H9 (cell line): ENCODE measurements around the gene ASB7. TPM values are rescaled to one million over a fixed set of nuclear protein-coding genes. Genes with fewer than 3 reads are reported as not detected.

Experiments used
- DNase-seq: peaks from one replicate; pipeline ENCODE4 v3.0.0-alpha.2; 2017
- H2AFZ ChIP-seq: one replicate; pipeline ENCODE4 v1.6.1; 2013; ENCODE audit warnings: mild to moderate bottlenecking, low read length, control low read depth, moderate library complexity
- H2AK5ac ChIP-seq: 2 replicates; pipeline ENCODE4 v1.6.1; 2013; ENCODE audit warnings: low read length, control low read depth, mixed read lengths; ENCODE audit not compliant: insufficient read length
- H2BK120ac ChIP-seq: one replicate; pipeline ENCODE4 v1.6.1; 2013; ENCODE audit warnings: low read depth, mild to moderate bottlenecking, low read length, control low read depth, inconsistent platforms; ENCODE audit not compliant: poor library complexity, severe bottlenecking
- H2BK12ac ChIP-seq: 2 replicates; pipeline ENCODE4 v1.6.1; 2013; ENCODE audit warnings: low read length, control low read depth, mixed read lengths, low read depth; ENCODE audit not compliant: insufficient read length
- H2BK15ac ChIP-seq: 2 replicates; pipeline ENCODE4 v1.6.1; 2013; ENCODE audit warnings: low read depth, low read length, control low read depth
- H2BK20ac ChIP-seq: one replicate; pipeline ENCODE4 v1.6.1; 2013; ENCODE audit warnings: low read depth, mild to moderate bottlenecking, low read length, control low read depth, inconsistent platforms; ENCODE audit not compliant: poor library complexity, severe bottlenecking
- H2BK5ac ChIP-seq: 2 replicates; pipeline ENCODE4 v1.6.1; 2013; ENCODE audit warnings: low read length, control low read depth, mixed read lengths; ENCODE audit not compliant: insufficient read length
- H3K14ac ChIP-seq: 2 replicates; pipeline ENCODE4 v1.6.1; 2013; ENCODE audit warnings: low read length, control low read depth; ENCODE audit not compliant: insufficient read depth
- H3K18ac ChIP-seq: 2 replicates; pipeline ENCODE4 v1.6.1; 2013; ENCODE audit warnings: low read depth, mild to moderate bottlenecking, mixed read lengths, low read length, control low read depth; ENCODE audit not compliant: insufficient read length
- H3K23ac ChIP-seq: 2 replicates; pipeline ENCODE4 v1.6.1; 2013; ENCODE audit warnings: low read length, control low read depth, mixed read lengths, low read depth; ENCODE audit not compliant: insufficient read length
- H3K23me2 ChIP-seq: 2 replicates; pipeline ENCODE4 v1.6.1; 2013; ENCODE audit warnings: low read depth, mild to moderate bottlenecking, mixed read lengths, low read length, control low read depth; ENCODE audit not compliant: insufficient read length, poor library complexity, severe bottlenecking
- H3K27ac ChIP-seq: 2 replicates; pipeline ENCODE4 v1.5.1; 2013; ENCODE audit warnings: low read length, control low read depth, mixed read lengths, low read depth; ENCODE audit not compliant: insufficient read length
- H3K27me3 ChIP-seq: 2 replicates; pipeline ENCODE4 v1.6.1; 2013; ENCODE audit warnings: low read length, control low read depth, inconsistent platforms; ENCODE audit not compliant: insufficient read depth
- H3K4ac ChIP-seq: 2 replicates; pipeline ENCODE4 v1.6.1; 2013; ENCODE audit warnings: low read depth, mild to moderate bottlenecking, control low read depth, inconsistent platforms, low read length, moderate library complexity
- H3K4me1 ChIP-seq: 2 replicates; pipeline ENCODE4 v1.6.1; 2013; ENCODE audit warnings: low read length, control low read depth, inconsistent platforms; ENCODE audit not compliant: insufficient read depth
- H3K4me2 ChIP-seq: 2 replicates; pipeline ENCODE4 v1.6.1; 2013; ENCODE audit warnings: low read length, control low read depth, mixed read lengths; ENCODE audit not compliant: insufficient read length, insufficient read depth
- H3K56ac ChIP-seq: 2 replicates; pipeline ENCODE4 v1.6.1; 2013; ENCODE audit warnings: low read depth, mild to moderate bottlenecking, mixed read lengths, low read length, control low read depth; ENCODE audit not compliant: insufficient read length
- H3K79me1 ChIP-seq: 2 replicates; pipeline ENCODE4 v1.6.1; 2013; ENCODE audit warnings: low read depth, mild to moderate bottlenecking, moderate library complexity, low read length, control low read depth, inconsistent platforms; ENCODE audit not compliant: insufficient read depth, poor library complexity, severe bottlenecking
- H3K79me2 ChIP-seq: 2 replicates; pipeline ENCODE4 v1.6.1; 2013; ENCODE audit warnings: low read length, control low read depth, inconsistent platforms; ENCODE audit not compliant: insufficient read depth
- H3K9ac ChIP-seq: 2 replicates; pipeline ENCODE4 v1.6.1; 2013; ENCODE audit warnings: low read length, control low read depth, mixed read lengths; ENCODE audit not compliant: insufficient read length; ENCODE audit errors: extremely low read depth
- H3K9me3 ChIP-seq: one replicate; pipeline ENCODE4 v1.6.1; 2013; ENCODE audit warnings: low read depth, low read length, inconsistent platforms; ENCODE audit not compliant: control insufficient read depth
- H3T11ph ChIP-seq: one replicate; pipeline ENCODE4 v1.6.1; 2013; ENCODE audit warnings: mild to moderate bottlenecking, low read length, control low read depth, inconsistent platforms
- H4K20me1 ChIP-seq: one replicate; pipeline ENCODE4 v1.6.1; 2013; ENCODE audit not compliant: control insufficient read depth, insufficient read length, insufficient read depth
- H4K5ac ChIP-seq: 2 replicates; pipeline ENCODE4 v1.6.1; 2013; ENCODE audit warnings: low read depth, mild to moderate bottlenecking, mixed read lengths, low read length, control low read depth; ENCODE audit not compliant: insufficient read length
- H4K8ac ChIP-seq: replicated peaks from 2 replicates; pipeline ENCODE4 v1.6.1; 2013; ENCODE audit warnings: low read length, control low read depth, mixed read lengths, low read depth; ENCODE audit not compliant: insufficient read length
- H4K91ac ChIP-seq: 2 replicates; pipeline ENCODE4 v1.6.1; 2013; ENCODE audit warnings: low read depth, mild to moderate bottlenecking, moderate library complexity, mixed read lengths, low read length, control low read depth; ENCODE audit not compliant: insufficient read length
- H3K27ac Mint-ChIP-seq, 3 experiments: 2 replicates in 2 of 3; 3 replicates in 1 of 3; pipeline ENCODE4 v1.8.0; 2020 to 2021; ENCODE audit warnings: mixed read lengths in 3 of 3, mild to moderate bottlenecking in 1 of 3, moderate library complexity in 1 of 3
- H3K27me3 Mint-ChIP-seq: 2 replicates; pipeline ENCODE4 v1.8.0; 2021; ENCODE audit warnings: low read depth, mild to moderate bottlenecking, moderate library complexity, mixed read lengths
- H3K36me3 Mint-ChIP-seq, 3 experiments: 2 replicates in 2 of 3; 3 replicates in 1 of 3; pipeline ENCODE4 v1.8.0; 2020 to 2021; ENCODE audit warnings: low read depth in 3 of 3, mixed read lengths in 3 of 3; ENCODE audit not compliant: insufficient read depth in 1 of 3
- H3K4me1 Mint-ChIP-seq, 2 experiments: 2 replicates each; pipeline ENCODE4 v1.8.0; 2020; ENCODE audit warnings: mixed read lengths in 2 of 2
- H3K4me3 Mint-ChIP-seq, 2 experiments: 2 replicates in 1 of 2; 3 replicates in 1 of 2; pipeline ENCODE4 v1.8.0; 2020 to 2021; ENCODE audit warnings: mild to moderate bottlenecking in 2 of 2, mixed read lengths in 2 of 2, moderate library complexity in 1 of 2
- H3K9me3 Mint-ChIP-seq, 2 experiments: 2 replicates in 1 of 2; 3 replicates in 1 of 2; pipeline ENCODE4 v1.8.0; 2020; ENCODE audit warnings: mild to moderate bottlenecking in 2 of 2, mixed read lengths in 2 of 2, moderate library complexity in 1 of 2
- CTCF ChIP-seq: fragments of 200-600 bp; sonication (generic); conservative IDR thresholded peaks from 3 replicates; pipeline ENCODE4 v1.8.0; 2021; ENCODE audit warnings: antibody characterized with exemption, mild to moderate bottlenecking
- WGBS: extraction: QIAGEN DNeasy Blood & Tissue Kit; methylation state at CpG from one replicate; pipeline ENCODE4 v1.1.7; 2013; ENCODE audit warnings: missing lambda C conversion rate, low lambda C conversion rate, mixed read lengths; ENCODE audit not compliant: insufficient read length; ENCODE audit errors: extremely low coverage; 5-methylcytosine and 5-hydroxymethylcytosine counted together
- total RNA-seq: library from RNA; stranded (reverse); gene quantifications from 2 replicates; pipeline ENCODE4 v1.2.1, GENCODE V29; 2021

ASB7 gene
- total RNA-seq, 1 experiment from 2014 or later = 12.8 TPM

DNA sequence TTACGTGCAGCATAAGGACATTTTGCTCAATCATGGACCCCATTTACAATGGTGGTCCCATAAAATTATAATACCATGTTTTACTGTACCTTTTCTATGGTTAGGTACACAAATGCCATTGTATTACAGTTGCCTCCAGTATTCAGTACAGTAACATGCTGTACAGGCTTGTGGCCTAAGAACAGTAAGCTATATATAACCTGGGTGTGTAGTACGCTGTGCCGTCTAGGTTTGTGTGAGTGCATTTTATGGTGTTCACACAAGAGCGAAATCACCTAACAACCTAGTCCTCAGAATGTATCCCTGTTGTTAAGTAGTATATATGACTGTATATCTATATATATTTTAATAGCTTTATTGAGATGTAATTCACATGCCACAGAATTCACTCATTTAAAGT is 12.5 kb downstream of the ASB7 start:
- Histone ChIP-seq H3K4me1 (no peaks in the 10 kb centered on the region), H4K5ac (no peak overlapping the region), H4K20me1 (no peaks in the 10 kb centered on the region), H4K8ac (no peak overlapping the region), H2BK20ac (no peak overlapping the region), H3K9ac (no peak overlapping the region), H2AFZ (no peak overlapping the region), H3K4ac (no peak overlapping the region), H3K27me3 (no peaks in the 10 kb centered on the region), H3K23me2 (no peaks in the 10 kb centered on the region), H3K79me2 (no peaks in the 10 kb centered on the region), H2AK5ac (no peak overlapping the region), H3K23ac (no peak overlapping the region), H2BK12ac (no peak overlapping the region), H3K56ac (no peak overlapping the region), H3T11ph (no peak overlapping the region), H2BK15ac (no peak overlapping the region), H2BK120ac (no peak overlapping the region), H3K9me3 (no peaks in the 10 kb centered on the region), H4K91ac (no peak overlapping the region), H3K18ac (no peak overlapping the region), H2BK5ac (no peak overlapping the region), H3K27ac (no peak overlapping the region), H3K79me1 (no peaks in the 10 kb centered on the region), H3K4me2 (no peak overlapping the region), H3K14ac (no peak overlapping the region)
- Mint-ChIP-seq H3K27me3 (no peaks in the 10 kb centered on the region), H3K27ac (no peak overlapping the region), H3K9me3 (no peaks in the 10 kb centered on the region; a peak in 1 of 5 replicates), H3K4me3 (no peak overlapping the region), H3K36me3 (peaks cover 2 to 38% (median 15%) of the 10 kb centered on the region in 3 experiments; a peak in 5 of 7 replicates), H3K4me1 (no peaks in the 10 kb centered on the region)
- no peak for TF ChIP-seq CTCF
- no CpG with 5 or more reads among the region's 4 CpGs for WGBS
- no peak for DNase-seq
